ENCODE results near the gene ANLN.

ANLN gene

GRCh38 chr7:36348256-36348655 is 41.4 kb upstream of the ANLN start:
- DNase-seq = no peak
- intact Hi-C loops (cut with DNase I; ENCODE audit: low total_unique reads) = no loop called here
- H3K9me3 ChIP-seq = no peaks in the 10 kb centered on the region
- no peaks in the 10 kb centered on the region for H3K36me3 ChIP-seq
- peaks cover 0 to 16% (median 2%) of the 10 kb centered on the region in 4 donors for H3K4me1 ChIP-seq
- H3K27me3 ChIP-seq = no peaks in the 10 kb centered on the region
- H3K4me3 ChIP-seq = no peak overlapping the region
- no peak for TF ChIP-seq CTCF (IDR thresholded peaks at IDR 0.05)
- no peak overlapping the region for H3K27ac ChIP-seq

- Histone ChIP-seq H3K27me3 (no peaks in the 10 kb centered on the region), H3K27ac (no peak overlapping the region), H3K4me1 (peaks cover 0 to 16% (median 2%) of the 10 kb centered on the region in 4 donors), H3K4me3 (no peak overlapping the region), H3K36me3 (no peaks in the 10 kb centered on the region), H3K9me3 (no peaks in the 10 kb centered on the region)
- intact Hi-C loops (cut with DNase I; ENCODE audit: low total_unique reads) = no loop called here
- no peak for TF ChIP-seq CTCF (IDR thresholded peaks at IDR 0.05)
- no peak for DNase-seq
Observed at GRCh38 chr7:36348771-36349170, 40.9 kb upstream of the ANLN start.

GRCh38 chr7:36349626-36350025 is 40.0 kb upstream of the ANLN start:
- Histone ChIP-seq H3K9me3 (no peaks in the 10 kb centered on the region), H3K36me3 (no peaks in the 10 kb centered on the region)

GRCh38 chr7:36355490-36355889 is 34.2 kb upstream of the ANLN start:
- H3K27ac ChIP-seq = no peak overlapping the region
- peaks cover 0 to 7% (median 0%) of the 10 kb centered on the region in 3 donors for H3K36me3 ChIP-seq
- H3K4me1 ChIP-seq = no peaks in the 10 kb centered on the region
- H3K4me3 ChIP-seq = no peak overlapping the region
- H3K27me3 ChIP-seq = no peaks in the 10 kb centered on the region
- DNase-seq = no peak
- intact Hi-C loops (cut with DNase I; ENCODE audit: low total_unique reads) = no loop called here
- TF ChIP-seq CTCF (IDR thresholded peaks at IDR 0.05) = no peak
- H3K9me3 ChIP-seq = no peaks in the 10 kb centered on the region

More at GRCh38 chr7:36349626-36350025, 40.0 kb upstream of the ANLN start:
- Histone ChIP-seq H3K27ac (no peak overlapping the region), H3K27me3 (no peaks in the 10 kb centered on the region), H3K4me3 (no peak overlapping the region), H3K4me1 (peaks cover 0 to 16% (median 2%) of the 10 kb centered on the region in 4 donors)
- TF ChIP-seq CTCF (IDR thresholded peaks at IDR 0.05) = no peak
- intact Hi-C loops (cut with DNase I; ENCODE audit: low total_unique reads) = no loop called here
- DNase-seq = no peak

GRCh38 chr7:36357054-36357453 is 32.6 kb upstream of the ANLN start:
- Histone ChIP-seq H3K4me1 (no peaks in the 10 kb centered on the region), H3K36me3 (peaks cover 0 to 7% (median 0%) of the 10 kb centered on the region in 3 donors), H3K27ac (no peak overlapping the region), H3K4me3 (no peak overlapping the region), H3K9me3 (no peaks in the 10 kb centered on the region), H3K27me3 (no peaks in the 10 kb centered on the region)
- DNase-seq = no peak
- no peak for TF ChIP-seq CTCF (IDR thresholded peaks at IDR 0.05)
- intact Hi-C loops (cut with DNase I; ENCODE audit: low total_unique reads) = no loop called here

- intact Hi-C loops (cut with DNase I; ENCODE audit: low total_unique reads) = no loop called here
- DNase-seq = no peak
- no peaks in the 10 kb centered on the region for H3K4me1 ChIP-seq
- no peak overlapping the region for H3K4me3 ChIP-seq
- no peaks in the 10 kb centered on the region for H3K9me3 ChIP-seq
- H3K27ac ChIP-seq = no peak overlapping the region
- no peak for TF ChIP-seq CTCF (IDR thresholded peaks at IDR 0.05)
- no peaks in the 10 kb centered on the region for H3K27me3 ChIP-seq
- H3K36me3 ChIP-seq = peaks cover 0 to 7% (median 0%) of the 10 kb centered on the region in 3 donors
Observed at GRCh38 chr7:36358589-36358988, 31.1 kb upstream of the ANLN start.
